PC-3 (cell line): Measurements from ENCODE around the gene ADCY2.

Experiments
- EZH2 ChIP-seq: fragments of 300-600 bp; sonication (generic); IDR thresholded peaks from one replicate; pipeline ENCODE4 v1.6.1; 2017; ENCODE audit warnings: antibody characterized with exemption, mild to moderate bottlenecking, low read length; ENCODE audit not compliant: unreplicated experiment
- EZH2phosphoT487 ChIP-seq: fragments of 300-600 bp; sonication (generic); IDR thresholded peaks from 2 replicates; pipeline ENCODE4 v1.6.1; 2018; ENCODE audit warnings: mild to moderate bottlenecking, antibody characterized with exemption, low read length, borderline replicate concordance
- TF ChIP-seq, protein P1 (sequence below): fragments of 300-600 bp; sonication (generic); conservative IDR thresholded peaks from 2 replicates; pipeline ENCODE4 v1.5.1; 2017; ENCODE audit warnings: antibody characterized with exemption, low read depth, mild to moderate bottlenecking, low read length

DNA sequence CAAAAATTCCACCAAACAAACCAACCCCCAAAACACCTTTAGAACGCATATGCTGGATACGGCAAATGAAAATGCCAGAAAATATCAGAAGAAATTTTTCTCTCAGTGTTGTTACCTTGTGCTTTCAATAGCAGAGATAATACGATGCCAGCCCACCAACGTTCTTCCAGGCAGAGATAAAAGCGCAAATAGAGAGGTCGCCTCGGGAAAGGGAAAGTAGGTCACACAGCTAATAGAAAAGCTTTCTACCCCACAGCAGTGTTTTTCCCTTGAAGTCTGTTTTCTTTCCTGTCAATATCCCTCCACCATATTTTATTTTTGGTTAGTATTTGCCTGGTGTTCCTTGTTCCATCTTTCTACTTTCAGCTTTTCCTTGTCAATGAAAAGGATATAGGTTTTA lies 353.7 kb downstream of the ADCY2 start:
- TF ChIP-seq, protein P1, sequence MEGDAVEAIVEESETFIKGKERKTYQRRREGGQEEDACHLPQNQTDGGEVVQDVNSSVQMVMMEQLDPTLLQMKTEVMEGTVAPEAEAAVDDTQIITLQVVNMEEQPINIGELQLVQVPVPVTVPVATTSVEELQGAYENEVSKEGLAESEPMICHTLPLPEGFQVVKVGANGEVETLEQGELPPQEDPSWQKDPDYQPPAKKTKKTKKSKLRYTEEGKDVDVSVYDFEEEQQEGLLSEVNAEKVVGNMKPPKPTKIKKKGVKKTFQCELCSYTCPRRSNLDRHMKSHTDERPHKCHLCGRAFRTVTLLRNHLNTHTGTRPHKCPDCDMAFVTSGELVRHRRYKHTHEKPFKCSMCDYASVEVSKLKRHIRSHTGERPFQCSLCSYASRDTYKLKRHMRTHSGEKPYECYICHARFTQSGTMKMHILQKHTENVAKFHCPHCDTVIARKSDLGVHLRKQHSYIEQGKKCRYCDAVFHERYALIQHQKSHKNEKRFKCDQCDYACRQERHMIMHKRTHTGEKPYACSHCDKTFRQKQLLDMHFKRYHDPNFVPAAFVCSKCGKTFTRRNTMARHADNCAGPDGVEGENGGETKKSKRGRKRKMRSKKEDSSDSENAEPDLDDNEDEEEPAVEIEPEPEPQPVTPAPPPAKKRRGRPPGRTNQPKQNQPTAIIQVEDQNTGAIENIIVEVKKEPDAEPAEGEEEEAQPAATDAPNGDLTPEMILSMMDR, result no peak
- no peak for TF ChIP-seq EZH2
- TF ChIP-seq EZH2phosphoT487, result no peak
